HepG2 (cell line): ENCODE data around the gene BCAS3. TPM values are rescaled to one million over a fixed set of nuclear protein-coding genes. Genes with fewer than 3 reads are reported as not detected.

Source experiments
- FOSL2 ChIP-seq: sonication (generic); formaldehyde crosslinking; IDR thresholded peaks from 2 replicates; pipeline ENCODE4 v1.4.0; 2020; ENCODE audit warnings: missing genetic modification reagents
- FOXC1 ChIP-seq: sonication (generic); formaldehyde crosslinking; IDR thresholded peaks from 2 replicates; pipeline ENCODE4 v1.8.0; 2022; ENCODE audit warnings: mild to moderate bottlenecking, missing genetic modification reagents, borderline replicate concordance
- HNF4A ChIP-seq: sonication (generic); formaldehyde crosslinking; IDR thresholded peaks from 2 replicates; pipeline ENCODE4 v1.4.0; 2020; ENCODE audit warnings: missing genetic modification reagents
- HNRNPK ChIP-seq: fragments of 200-400 bp; formaldehyde crosslinking; IDR thresholded peaks from 2 replicates; pipeline ENCODE4 v1.6.1; 2018; ENCODE audit warnings: low read length, low read depth, moderate library complexity, mild to moderate bottlenecking; ENCODE audit not compliant: poor library complexity, severe bottlenecking
- IKZF1 ChIP-seq: fragments of 450-650 bp; IDR thresholded peaks from 2 replicates; pipeline ENCODE4 v1.7.1; 2016
- MIXL1 ChIP-seq: IDR thresholded peaks from 2 replicates; pipeline ENCODE4 v1.6.1; 2016
- MXI1 ChIP-seq: IDR thresholded peaks from 3 replicates; pipeline ENCODE4 v1.6.1; 2012; ENCODE audit warnings: low read depth, low read length, inconsistent platforms, borderline replicate concordance
- RFX1 ChIP-seq: fragments of 450-650 bp; IDR thresholded peaks from 2 replicates; pipeline ENCODE4 v1.6.1; 2017
- UBTF ChIP-seq: sonication (generic); formaldehyde crosslinking; IDR thresholded peaks from 2 replicates; pipeline ENCODE4 v1.4.0; 2020; ENCODE audit warnings: mild to moderate bottlenecking, missing genetic modification reagents
- ZNF407 ChIP-seq: sonication (generic); formaldehyde crosslinking; IDR thresholded peaks from one replicate; pipeline ENCODE4 v1.5.1; 2020; ENCODE audit warnings: mild to moderate bottlenecking, missing genetic modification reagents; ENCODE audit errors: not compliant biosample characterization
- ZNF431 ChIP-seq: sonication (generic); formaldehyde crosslinking; IDR thresholded peaks from 2 replicates; pipeline ENCODE4 v1.9.0; 2022; ENCODE audit warnings: missing genetic modification reagents, low read depth, mild to moderate bottlenecking, borderline replicate concordance
- ZZZ3 ChIP-seq: sonication (generic); formaldehyde crosslinking; IDR thresholded peaks from 2 replicates; pipeline ENCODE4 v1.4.0; 2020; ENCODE audit warnings: missing genetic modification reagents, mild to moderate bottlenecking, borderline replicate concordance
- polyA plus RNA-seq, 8 experiments: library from polyadenylated mRNA; depleted of rRNA in 3 of 8; stranded (reverse) in 7 of 8; unstranded in 1 of 8; fragments of >200 nt; fragmentation: Illumina TruSeq in 4 of 8; extraction: Trizol in 4 of 8; gene quantifications; 2 replicates each; pipeline versions ENCODE4 v1.2.1 to v1.2.3, GENCODE V29; 2011 to 2016; ENCODE audit warnings: low read depth in 4 of 8, missing spikeins in 1 of 8, mixed read lengths in 1 of 8; ENCODE audit not compliant: insufficient read depth in 1 of 8
- total RNA-seq, 5 experiments: library from RNA; depleted of rRNA; stranded (reverse); fragments of >200 nt; fragmentation: Illumina TruSeq; extraction: Trizol; gene quantifications; 2 replicates each; pipeline ENCODE4 v1.2.3, GENCODE V29; 2016; ENCODE audit warnings: low read depth in 1 of 5
- TF ChIP-seq, protein P1 (sequence below): sonication (generic); formaldehyde crosslinking; IDR thresholded peaks from 2 replicates; pipeline ENCODE4 v1.4.0; 2020; ENCODE audit warnings: missing genetic modification reagents; ENCODE audit errors: not compliant biosample characterization
- TF ChIP-seq, protein P2 (sequence below): sonication (generic); formaldehyde crosslinking; IDR thresholded peaks from 2 replicates; pipeline ENCODE4 v1.4.0; 2020; ENCODE audit warnings: missing genetic modification reagents
- TF ChIP-seq, protein P3 (sequence below): IDR thresholded peaks from 2 replicates; pipeline ENCODE4 v1.6.1; 2012; ENCODE audit warnings: inconsistent platforms

Gene BCAS3
- total and polyA plus RNA-seq, 2 of the 13 experiments (the other 11 are each of a cell fraction or from before 2014, with no cell fraction given): 10.7 to 11.2 TPM

DNA sequence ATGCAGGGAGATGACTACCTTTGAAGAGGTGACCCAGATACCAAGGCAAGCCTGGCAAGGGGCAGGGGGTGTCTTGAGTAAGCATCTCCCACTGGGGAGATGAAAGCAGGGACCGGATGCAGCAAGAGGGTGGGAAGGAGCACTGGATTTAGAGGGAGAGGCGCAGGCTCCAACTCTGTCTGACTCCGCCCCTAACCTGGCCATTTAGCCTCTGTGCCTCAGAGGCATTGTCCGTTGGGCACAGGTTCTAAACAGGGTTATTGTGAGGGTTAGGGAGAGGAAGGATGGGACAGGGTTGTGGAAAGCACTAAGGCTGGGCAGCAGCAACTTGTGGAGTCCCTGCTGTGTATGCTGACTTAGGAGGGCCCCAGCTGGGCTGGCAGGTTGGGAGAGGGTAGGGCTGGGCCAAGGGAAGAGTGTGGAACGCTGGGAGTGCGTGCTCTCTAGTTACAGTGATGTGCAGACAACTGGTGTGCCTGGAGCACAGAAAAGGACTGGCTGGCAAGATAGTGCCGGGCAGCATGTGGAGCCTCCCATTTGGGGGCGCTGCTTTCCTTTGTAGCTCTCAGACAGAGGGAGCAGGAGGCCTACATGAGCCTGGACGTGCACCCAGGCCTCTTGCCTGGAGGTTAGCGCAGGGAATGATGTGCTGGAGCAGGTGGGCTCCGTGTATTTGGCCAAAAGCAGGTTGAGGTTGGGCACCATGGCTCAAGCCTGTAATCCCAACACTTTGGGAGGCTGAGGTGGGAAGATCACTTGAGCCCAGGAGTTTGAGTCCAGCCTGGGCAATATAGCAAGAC is 748.2 kb downstream of the BCAS3 start (continued):
- TF ChIP-seq, protein P1, sequence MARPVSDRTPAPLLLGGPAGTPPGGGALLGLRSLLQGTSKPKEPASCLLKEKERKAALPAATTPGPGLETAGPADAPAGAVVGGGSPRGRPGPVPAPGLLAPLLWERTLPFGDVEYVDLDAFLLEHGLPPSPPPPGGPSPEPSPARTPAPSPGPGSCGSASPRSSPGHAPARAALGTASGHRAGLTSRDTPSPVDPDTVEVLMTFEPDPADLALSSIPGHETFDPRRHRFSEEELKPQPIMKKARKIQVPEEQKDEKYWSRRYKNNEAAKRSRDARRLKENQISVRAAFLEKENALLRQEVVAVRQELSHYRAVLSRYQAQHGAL (CRISPR knock-in tag): no peak
- TF ChIP-seq HNF4A (CRISPR knock-in tag) (no peak), MIXL1 (CRISPR knock-in tag) (0 out of 2 replicates have a peak, but pooled peaks have one; percentile 34), MXI1 (peak; percentile 41; the same call in 1 of the 3 replicates), RFX1 (no peak), FOXC1 (CRISPR knock-in tag) (peak; percentile 26; the same call in 1 of the 2 replicates), IKZF1 (no peak), UBTF (peak; percentile 8; the same call in 1 of the 2 replicates), ZZZ3 (CRISPR knock-in tag) (peak; percentile 61; the same call in 1 of the 2 replicates), FOSL2 (CRISPR knock-in tag) (peak; percentile 64), ZNF431 (CRISPR knock-in tag) (no peak), HNRNPK (no peak), ZNF407 (no peak)
- TF ChIP-seq, protein P2, sequence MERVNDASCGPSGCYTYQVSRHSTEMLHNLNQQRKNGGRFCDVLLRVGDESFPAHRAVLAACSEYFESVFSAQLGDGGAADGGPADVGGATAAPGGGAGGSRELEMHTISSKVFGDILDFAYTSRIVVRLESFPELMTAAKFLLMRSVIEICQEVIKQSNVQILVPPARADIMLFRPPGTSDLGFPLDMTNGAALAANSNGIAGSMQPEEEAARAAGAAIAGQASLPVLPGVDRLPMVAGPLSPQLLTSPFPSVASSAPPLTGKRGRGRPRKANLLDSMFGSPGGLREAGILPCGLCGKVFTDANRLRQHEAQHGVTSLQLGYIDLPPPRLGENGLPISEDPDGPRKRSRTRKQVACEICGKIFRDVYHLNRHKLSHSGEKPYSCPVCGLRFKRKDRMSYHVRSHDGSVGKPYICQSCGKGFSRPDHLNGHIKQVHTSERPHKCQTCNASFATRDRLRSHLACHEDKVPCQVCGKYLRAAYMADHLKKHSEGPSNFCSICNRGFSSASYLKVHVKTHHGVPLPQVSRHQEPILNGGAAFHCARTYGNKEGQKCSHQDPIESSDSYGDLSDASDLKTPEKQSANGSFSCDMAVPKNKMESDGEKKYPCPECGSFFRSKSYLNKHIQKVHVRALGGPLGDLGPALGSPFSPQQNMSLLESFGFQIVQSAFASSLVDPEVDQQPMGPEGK (CRISPR knock-in tag): peak; percentile 39; the same call in 1 of the 2 replicates
- TF ChIP-seq, protein P3, sequence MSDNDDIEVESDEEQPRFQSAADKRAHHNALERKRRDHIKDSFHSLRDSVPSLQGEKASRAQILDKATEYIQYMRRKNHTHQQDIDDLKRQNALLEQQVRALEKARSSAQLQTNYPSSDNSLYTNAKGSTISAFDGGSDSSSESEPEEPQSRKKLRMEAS: peak; percentile 56; the same call in 1 of the 2 replicates
